Right ventricle myocardium inferior (tissue), 1 donor: ENCODE data around the gene SIRT1. TPM values are rescaled to one million over a fixed set of nuclear protein-coding genes. Genes with fewer than 3 reads are reported as not detected.
"Not testable (repeated sequence)": the region's sequence is repeated elsewhere in the genome, so short reads cannot be mapped to it uniquely, and the experiment has no call there.

Experiments used
- ATAC-seq: fragments of 200-7000 bp; cut with Tn5 transposase; one replicate; pipeline ENCODE4 v1.9.1; 2020; ENCODE audit warnings: mild to moderate bottlenecking, moderate library complexity
- DNase-seq: peaks from one replicate; pipeline ENCODE4 v3.0.0; 2021; ENCODE audit errors: missing footprints
- intact Hi-C: fragments of 100-400 bp; cut with DNase I; formaldehyde crosslinking; loops from one replicate; pipeline ENCODE4 v1.11.0; 2022
- long read RNA-seq: library from polyadenylated mRNA; unstranded; transcript quantifications from one replicate; pipeline ENCODE4 v2.0.0, GENCODE V29; 2021
- total RNA-seq: library from RNA; stranded (reverse); fragmentation: NEBNext Ultra II Directional; extraction: Animal tissue kit (Norgen Biotek cat#: 25700); gene quantifications from one replicate; pipeline ENCODE4 v1.2.1, GENCODE V29; 2021
- donor health status: DM: no; HTN: yes; CAD: no; lungs with severe emphysema.

Gene SIRT1
- total RNA-seq, result 10.9 TPM
- long read RNA-seq, full-length matches to known transcripts, result 12 of 13 reads
- long read RNA-seq, partial matches to known transcripts, result 1 of 13 reads
- long read RNA-seq, other reads (novel, unspliced or antisense), result 0 of 13 reads

DNA sequence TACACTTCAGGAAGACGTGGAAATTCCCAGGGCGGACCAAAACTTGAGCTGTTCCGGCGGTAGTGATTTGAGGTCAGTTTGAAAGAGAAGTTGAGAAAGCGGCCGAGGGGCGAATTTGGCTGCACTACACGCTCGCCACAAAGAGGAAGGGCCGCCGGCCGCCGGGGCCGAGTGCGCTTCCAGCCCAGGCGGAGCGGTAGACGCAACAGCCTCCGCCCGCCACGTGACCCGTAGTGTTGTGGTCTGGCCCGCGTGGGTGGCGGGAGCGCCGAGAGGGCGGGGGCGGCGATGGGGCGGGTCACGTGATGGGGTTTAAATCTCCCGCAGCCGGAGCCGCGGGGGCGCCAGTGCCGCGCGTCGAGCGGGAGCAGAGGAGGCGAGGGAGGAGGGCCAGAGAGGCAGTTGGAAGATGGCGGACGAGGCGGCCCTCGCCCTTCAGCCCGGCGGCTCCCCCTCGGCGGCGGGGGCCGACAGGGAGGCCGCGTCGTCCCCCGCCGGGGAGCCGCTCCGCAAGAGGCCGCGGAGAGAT lies at the start of gene SIRT1:
SIRT1 (plus strand) TSS at position 344 of the 529 bp plus-strand sequence; CDS start at position 410, 66 bp downstream.
- intact Hi-C loops, result loop anchor here (2.0 to 10.0 kb wide), 2 partner anchors 190 to 446 kb away; partner anchors contain the start of gene HERC4
- peak; percentile 97 for ATAC-seq
- peak; percentile 99 for DNase-seq

- intact Hi-C loops, DNase-seq, ATAC-seq: not testable (repeated sequence)
Measured at GRCh38 chr10:67835541-67836394, 48.7 kb upstream of the SIRT1 start.

DNA sequence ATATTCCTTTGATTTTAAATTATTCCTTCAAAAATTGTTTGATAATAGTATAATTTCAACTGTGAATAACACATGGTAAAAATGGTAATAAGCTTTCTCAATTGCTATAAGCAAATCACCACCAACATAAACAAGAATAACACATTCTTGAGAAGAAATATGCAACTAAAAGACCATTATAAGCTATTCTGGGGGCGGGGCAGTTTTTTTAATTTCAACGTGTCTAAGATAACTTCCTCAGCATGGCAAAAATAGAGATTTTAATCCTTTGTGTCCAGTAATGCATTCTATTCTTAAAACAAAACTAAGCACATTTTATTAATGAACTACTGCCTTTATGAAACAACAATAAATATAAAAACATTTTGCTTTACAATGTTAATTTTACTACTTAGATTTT lies 48.0 kb upstream of the SIRT1 start:
- no peak for ATAC-seq

DNA sequence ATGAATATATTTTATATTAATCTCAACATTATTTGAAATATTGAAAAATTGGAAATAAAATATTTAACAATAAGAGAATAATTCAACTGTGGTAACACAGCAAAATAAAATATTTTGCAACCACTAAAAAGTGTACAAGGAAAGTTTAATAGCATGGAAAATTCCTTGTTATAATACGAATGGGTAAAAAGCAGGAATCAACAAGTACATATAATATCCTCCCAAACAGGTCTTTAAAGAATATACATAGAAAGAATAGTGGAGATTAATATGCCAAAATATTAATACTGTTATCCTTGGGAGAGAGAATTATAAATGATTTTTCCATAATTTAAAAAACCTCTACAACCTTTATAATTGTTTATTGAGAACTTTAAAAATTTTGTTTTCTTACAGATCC lies 47.5 kb upstream of the SIRT1 start:
- DNase-seq, result no peak
- ATAC-seq, result no peak
- intact Hi-C loops, result no loop called here

More for the DNA sequence above, 48.0 kb upstream of the SIRT1 start:
- DNase-seq, result no peak
- intact Hi-C loops, result no loop called here

DNA sequence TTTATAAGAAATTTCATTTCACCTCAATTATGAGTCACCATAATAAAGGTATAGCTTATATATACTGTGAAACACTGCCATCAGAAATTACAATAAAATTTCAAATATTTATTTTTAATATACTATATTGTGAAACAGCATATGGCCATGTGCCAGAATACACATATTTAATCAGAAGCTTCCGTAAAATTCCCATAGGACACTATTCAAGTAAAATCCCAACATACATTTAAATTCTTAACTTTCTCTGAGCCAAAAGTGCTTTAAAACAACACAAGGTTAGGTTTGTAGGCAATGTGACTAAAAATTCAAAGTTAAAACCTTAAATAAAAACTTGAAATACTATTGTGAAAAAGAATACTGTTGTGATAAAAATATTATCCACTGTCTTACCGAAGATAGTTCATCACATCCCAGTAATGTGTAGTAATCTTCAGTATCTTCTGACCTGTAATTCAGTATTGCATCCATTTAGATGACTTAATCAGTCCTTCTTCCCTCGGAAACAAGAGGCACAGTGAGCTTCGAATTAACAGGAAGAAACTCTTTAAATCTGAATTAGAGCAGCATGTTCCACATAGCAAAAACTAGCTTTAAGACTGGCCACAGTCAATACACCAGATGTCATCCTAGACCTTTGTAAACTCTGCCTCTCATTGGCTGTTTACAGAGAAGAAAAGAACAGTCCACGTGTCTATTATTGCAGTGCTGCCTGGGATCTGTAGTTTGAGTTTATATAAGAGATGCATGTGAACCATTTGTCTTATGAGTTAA lies 46.7 kb upstream of the SIRT1 start, which contains the start of gene DNAJC12:
DNAJC12 (minus strand) TSS at position 648 of the 774 bp plus-strand sequence; CDS start at position 471, 177 bp downstream.
- no peak for DNase-seq
- ATAC-seq, result peak; percentile 92
- intact Hi-C loops, result no loop called here

GRCh38 chr10:67839511-67839910 lies 44.9 kb upstream of the SIRT1 start:
- intact Hi-C loops, ATAC-seq: not testable (repeated sequence)

DNA sequence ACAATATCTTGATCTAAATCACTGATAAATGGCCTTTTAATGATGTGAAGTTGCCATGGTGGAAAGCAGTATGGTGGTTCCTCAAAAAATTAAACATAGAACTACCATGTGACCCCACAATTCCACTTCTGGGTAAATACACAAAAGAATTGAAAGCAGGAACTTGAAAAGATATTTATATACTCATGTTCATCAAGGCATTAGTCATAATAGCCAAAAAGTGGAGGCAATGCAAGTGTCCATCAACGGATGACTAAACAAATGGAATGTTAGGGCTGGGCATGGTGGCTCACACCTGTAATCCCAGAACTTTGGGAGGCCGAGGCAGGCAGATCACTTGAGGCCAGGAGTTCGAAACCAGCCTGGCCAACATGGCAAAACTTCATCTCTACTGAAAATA lies 44.5 kb upstream of the SIRT1 start:
- intact Hi-C loops, result no loop called here
- no peak for DNase-seq
- ATAC-seq, result no peak

More at GRCh38 chr10:67839511-67839910, 44.9 kb upstream of the SIRT1 start:
- not testable (repeated sequence) for DNase-seq

DNA sequence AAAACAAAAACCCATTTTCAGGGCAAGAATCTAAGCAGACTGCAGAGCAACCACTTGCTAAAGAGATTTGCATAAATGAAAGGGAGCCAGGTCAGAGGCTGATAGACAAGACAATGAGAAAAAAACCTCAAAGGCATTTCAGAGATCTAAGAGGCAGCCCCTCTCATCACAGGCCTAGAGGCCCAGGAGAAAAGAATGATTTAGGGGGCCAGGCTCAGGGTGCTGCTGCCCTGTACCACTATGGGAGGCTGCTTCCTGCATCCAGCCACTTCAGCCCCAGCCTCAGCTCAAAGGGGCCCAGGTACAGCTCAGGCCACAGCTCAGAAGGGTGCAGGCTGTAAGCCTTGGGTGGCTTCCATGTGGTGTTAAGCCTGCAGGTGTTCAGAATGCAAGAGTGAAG lies 42.7 kb upstream of the SIRT1 start:
- no peak for DNase-seq
- intact Hi-C loops, result no loop called here
- ATAC-seq, result no peak

DNA sequence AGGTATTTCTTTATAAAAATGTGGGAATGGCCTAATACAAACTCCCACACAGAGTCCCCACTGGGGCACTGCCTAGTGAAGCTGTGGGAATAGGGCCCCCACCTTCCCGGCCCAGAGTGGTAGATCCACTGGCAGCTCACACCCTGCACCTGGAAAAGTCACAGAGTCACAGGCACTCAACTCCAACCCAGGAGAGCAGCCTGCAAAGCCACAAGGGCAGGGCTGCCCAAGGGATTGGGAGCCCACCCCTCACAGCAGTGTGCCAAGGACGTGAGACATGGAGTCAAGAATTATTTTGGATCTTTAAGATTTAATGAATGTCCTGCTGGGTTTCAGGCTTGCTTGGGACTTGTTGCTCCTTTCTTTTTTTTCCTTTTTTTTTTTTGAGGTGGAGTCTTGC lies 41.2 kb upstream of the SIRT1 start:
- ATAC-seq (no peak), DNase-seq (no peak)
- intact Hi-C loops, result no loop called here

DNA sequence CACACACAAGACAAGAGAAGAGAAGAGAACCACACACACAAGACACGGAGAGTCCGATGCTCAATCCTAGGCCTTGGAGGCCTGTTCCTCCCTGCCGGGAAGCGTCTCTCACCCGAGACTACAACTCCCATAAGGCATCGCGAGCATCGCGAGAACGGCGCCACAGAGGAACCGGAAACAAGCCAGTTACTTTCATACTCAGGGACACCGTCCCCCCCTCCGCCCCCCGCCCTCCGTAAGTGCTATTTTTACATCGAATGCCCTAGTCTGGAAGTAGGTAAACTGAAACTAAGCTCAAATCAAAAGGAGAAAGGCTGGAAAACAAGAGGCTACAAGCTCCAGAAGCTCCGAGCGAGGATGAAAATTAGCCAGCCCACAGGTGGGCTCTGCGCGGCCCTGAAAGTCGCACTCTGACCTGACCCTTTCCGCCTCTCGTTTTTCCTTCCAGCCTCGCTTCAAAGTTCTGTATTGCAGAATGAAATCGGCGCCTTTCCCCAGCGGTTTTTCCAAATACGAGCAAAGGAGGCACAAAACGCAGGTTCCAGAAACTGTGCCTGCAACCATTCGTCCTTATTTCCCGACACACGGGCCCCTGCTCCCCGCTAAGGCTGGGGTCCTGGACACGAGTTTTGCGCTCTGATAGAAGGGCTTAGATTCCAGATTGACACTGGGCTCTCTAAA lies 35.0 kb upstream of the SIRT1 start:
- intact Hi-C loops, result no loop called here
- peak; percentile 99 for ATAC-seq
- peak; percentile 99 for DNase-seq

DNA sequence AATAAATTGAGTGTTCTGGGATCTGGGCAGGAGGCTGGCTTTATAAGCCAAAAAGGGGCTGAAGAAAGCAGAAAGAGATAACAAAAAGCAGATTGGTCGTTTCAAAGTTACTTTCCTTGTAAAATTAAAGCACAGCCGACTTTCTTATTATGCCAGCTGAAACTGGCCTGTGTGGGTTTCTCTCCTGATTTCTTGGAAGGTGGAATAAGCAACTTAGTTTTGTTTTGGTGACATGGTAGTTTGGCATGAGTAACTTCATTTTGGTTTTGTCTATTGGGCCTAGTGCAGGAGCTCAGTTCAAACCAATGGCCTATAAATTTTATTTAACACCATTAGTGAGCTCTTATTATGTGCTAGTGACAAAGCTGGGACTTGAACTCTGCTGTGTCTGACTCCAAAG lies 33.3 kb upstream of the SIRT1 start:
- no peak for ATAC-seq

DNA sequence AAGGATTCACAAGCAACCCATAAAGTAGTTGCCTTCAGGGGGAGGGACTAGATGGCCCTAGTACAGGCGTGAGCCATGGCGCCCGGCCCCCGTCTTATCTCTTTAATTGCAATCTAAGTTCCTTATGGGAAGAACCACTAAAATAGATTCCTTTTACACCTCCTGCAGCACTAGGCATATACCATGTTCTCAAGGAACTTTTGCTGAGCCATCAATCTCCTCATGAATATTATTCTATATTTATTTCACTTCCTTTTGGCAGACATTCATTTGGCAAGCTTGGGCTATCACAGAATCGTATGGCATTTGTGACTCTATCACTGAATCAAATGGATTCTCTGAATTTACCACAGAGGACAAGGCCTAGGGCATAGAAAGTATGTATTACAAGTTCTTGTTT lies 31.7 kb upstream of the SIRT1 start:
- ATAC-seq (no peak), DNase-seq (no peak)
- intact Hi-C loops, result no loop called here

More for the DNA sequence above, 33.3 kb upstream of the SIRT1 start:
- intact Hi-C loops, result no loop called here
- DNase-seq, result no peak

- intact Hi-C loops, result no loop called here
- ATAC-seq (no peak), DNase-seq (no peak)
Measured at GRCh38 chr10:67853512-67853911, 30.9 kb upstream of the SIRT1 start.

DNA sequence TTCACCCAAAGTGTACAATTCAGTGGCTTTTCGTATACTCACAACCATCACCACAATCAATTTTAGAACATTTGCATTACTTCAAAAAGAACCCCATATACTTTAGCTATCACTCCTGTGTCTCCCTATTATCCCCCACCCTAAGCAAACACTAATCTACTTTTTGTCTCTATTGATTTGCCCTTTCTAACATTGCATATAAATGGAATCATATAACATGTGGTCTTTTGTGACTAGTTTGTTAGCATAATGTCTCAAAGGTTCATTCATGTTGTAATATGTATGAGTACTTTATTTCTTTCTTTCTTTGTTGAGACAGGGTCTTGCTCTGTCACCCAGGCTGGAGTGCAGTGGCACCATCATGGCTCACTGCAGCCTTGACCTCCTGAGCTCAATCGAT lies 25.5 kb upstream of the SIRT1 start:
- intact Hi-C loops, result loop anchor here (5.0 kb wide), 1 partner anchor 443 kb away; no protein-coding TSS in a partner anchor
- DNase-seq (no peak), ATAC-seq (no peak)

GRCh38 chr10:67861750-67862432 lies 22.6 kb upstream of the SIRT1 start:
- DNase-seq (no peak), ATAC-seq (no peak)
- intact Hi-C loops, result no loop called here

DNA sequence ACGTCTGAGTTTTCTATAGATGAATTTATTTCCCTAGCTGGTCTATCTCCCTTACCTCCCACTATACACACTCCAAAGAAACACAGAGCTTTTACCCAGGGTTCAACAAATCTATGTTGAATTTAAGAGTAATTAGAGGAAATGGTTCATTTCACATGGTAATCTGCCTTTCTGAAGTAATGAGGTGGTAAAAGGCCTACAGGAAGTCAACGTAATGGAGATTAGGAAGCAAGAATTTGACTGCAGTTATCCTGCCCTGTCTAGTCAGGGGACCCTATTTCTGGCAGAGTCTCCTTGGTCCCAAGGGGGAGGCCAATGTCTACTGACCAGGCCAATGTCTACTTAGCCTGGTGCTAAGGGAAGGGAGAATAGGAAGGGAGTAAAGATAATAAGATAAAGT lies 21.4 kb upstream of the SIRT1 start:
- ATAC-seq (no peak), DNase-seq (no peak)
- intact Hi-C loops, result no loop called here

GRCh38 chr10:67864607-67865371 lies 19.7 kb upstream of the SIRT1 start:
- intact Hi-C loops, result no loop called here
- ATAC-seq, result no peak
- DNase-seq, result no peak
